ENCODE measurements around the gene NLGN1.

DNA sequence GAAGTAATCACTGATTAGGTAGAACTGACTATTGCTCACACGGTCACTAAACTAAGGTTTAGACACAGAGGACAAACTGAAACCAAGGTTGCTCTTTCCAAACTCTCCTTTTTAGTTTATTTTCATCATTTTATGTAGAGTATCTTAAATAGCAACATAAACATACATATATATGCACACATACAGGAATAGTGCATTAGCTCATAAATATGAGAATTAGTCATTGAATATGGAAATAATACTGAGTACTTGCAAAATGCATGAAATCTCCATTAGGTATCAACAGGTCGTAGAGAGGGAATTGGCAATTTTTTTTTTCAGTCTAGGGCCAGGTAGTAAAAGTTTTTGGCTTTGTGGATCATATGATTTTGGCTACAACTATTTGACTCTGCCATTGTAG is 557.1 kb downstream of the NLGN1 start:
- TF ChIP-seq, protein P1, sequence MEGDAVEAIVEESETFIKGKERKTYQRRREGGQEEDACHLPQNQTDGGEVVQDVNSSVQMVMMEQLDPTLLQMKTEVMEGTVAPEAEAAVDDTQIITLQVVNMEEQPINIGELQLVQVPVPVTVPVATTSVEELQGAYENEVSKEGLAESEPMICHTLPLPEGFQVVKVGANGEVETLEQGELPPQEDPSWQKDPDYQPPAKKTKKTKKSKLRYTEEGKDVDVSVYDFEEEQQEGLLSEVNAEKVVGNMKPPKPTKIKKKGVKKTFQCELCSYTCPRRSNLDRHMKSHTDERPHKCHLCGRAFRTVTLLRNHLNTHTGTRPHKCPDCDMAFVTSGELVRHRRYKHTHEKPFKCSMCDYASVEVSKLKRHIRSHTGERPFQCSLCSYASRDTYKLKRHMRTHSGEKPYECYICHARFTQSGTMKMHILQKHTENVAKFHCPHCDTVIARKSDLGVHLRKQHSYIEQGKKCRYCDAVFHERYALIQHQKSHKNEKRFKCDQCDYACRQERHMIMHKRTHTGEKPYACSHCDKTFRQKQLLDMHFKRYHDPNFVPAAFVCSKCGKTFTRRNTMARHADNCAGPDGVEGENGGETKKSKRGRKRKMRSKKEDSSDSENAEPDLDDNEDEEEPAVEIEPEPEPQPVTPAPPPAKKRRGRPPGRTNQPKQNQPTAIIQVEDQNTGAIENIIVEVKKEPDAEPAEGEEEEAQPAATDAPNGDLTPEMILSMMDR (IDR thresholded peaks at IDR 0.05) = no peak
- TF ChIP-seq POLR2AphosphoS5 (IDR thresholded peaks at IDR 0.05) = no peak
